ENCODE data around the gene CEMIP.

CEMIP gene

GRCh38 chr15:80783260-80783659 lies 4.1 kb downstream of the CEMIP start:
- ChIA-PET CTCF (interaction anchor here (0.6 to 3.3 kb wide), 6 partner anchors 10 to 483 kb away, joined by 4 to 17 read pairs (median 6); no protein-coding TSS in a partner anchor), POLR2A (no interaction called here)
- Histone ChIP-seq H3K9me3 (ENCODE audit: control insufficient read depth, insufficient read depth, low read depth, low read length) (no peaks in the 10 kb centered on the region), H3K36me3 (ENCODE audit: control insufficient read depth in 2 of 2, insufficient read depth in 1 of 2, low read length in 2 of 2) (no peaks in the 10 kb centered on the region), H3K4me3 (ENCODE audit: low read depth, low read length) (no peak overlapping the region), H3K27ac (ENCODE audit: extremely low read depth, low read depth, low read length) (no peak overlapping the region), H3K4me1 (ENCODE audit: control insufficient read depth, insufficient read depth, low read length) (peaks cover 13% of the 10 kb centered on the region)
- TF ChIP-seq GLIS2 (tag by site-specific recombination; IDR thresholded peaks at IDR 0.05) (no peak), ZNF175 (tag by site-specific recombination; IDR thresholded peaks at IDR 0.05) (no peak), ZNF157 (tag by site-specific recombination; IDR thresholded peaks at IDR 0.05) (no peak), TCF7L2 (IDR thresholded peaks at IDR 0.05; ENCODE audit: borderline replicate concordance, low read depth, low read length) (no peak), ZBTB11 (tag by site-specific recombination; conservative IDR thresholded peaks at IDR 0.05; ENCODE audit: low read depth) (no peak), ZNF184 (tag by site-specific recombination; IDR thresholded peaks at IDR 0.05) (no peak), KLF16 (tag by site-specific recombination; IDR thresholded peaks at IDR 0.05) (no peak), ZNF155 (tag by site-specific recombination; IDR thresholded peaks at IDR 0.05) (no peak), ZNF677 (tag by site-specific recombination; IDR thresholded peaks at IDR 0.05) (no peak), SALL2 (tag by site-specific recombination; IDR thresholded peaks at IDR 0.05; ENCODE audit: borderline replicate concordance) (no peak)

DNA sequence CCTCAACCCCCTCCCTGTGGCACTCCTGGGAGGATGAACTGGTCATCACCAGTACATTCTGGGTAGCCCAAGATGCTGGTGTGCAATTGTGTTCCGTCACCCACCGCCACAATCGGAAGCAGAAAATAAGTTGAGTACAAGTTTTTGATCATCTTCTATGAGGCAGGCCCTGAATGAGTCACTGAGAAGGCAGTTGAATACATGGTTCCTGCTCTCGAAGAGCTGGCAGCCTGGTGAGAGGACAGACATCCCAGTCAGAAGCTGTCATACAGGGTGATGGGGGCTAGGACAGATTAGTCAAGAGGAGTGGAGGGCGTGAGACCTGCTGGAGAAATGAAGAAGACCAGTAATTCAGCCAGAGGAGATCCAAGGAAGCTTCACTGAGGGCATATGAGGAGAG lies 6.2 kb downstream of the CEMIP start:
- POLR2A ChIA-PET, result no interaction called here
- H3K9me3 ChIP-seq (ENCODE audit: control insufficient read depth, insufficient read depth, low read depth, low read length), result no peaks in the 10 kb centered on the region
- no peaks in the 10 kb centered on the region for H3K36me3 ChIP-seq (ENCODE audit: control insufficient read depth in 2 of 2, insufficient read depth in 1 of 2, low read length in 2 of 2)
- peaks cover 4% of the 10 kb centered on the region for H3K4me1 ChIP-seq (ENCODE audit: control insufficient read depth, insufficient read depth, low read length)
- TF ChIP-seq ZSCAN16 (tag by site-specific recombination; IDR thresholded peaks at IDR 0.05) (no peak), ZNF140 (tag by site-specific recombination; IDR thresholded peaks at IDR 0.05) (no peak), ZBTB21 (tag by site-specific recombination; IDR thresholded peaks at IDR 0.05) (no peak), ZNF24 (tag by site-specific recombination; IDR thresholded peaks at IDR 0.05) (no peak), ZNF530 (tag by site-specific recombination; IDR thresholded peaks at IDR 0.05; ENCODE audit: low read depth) (no peak), ZSCAN23 (tag by site-specific recombination; IDR thresholded peaks at IDR 0.05) (no peak), BCL11A (tag by site-specific recombination; IDR thresholded peaks at IDR 0.05; ENCODE audit: low read depth) (no peak), ZNF664 (tag by site-specific recombination; IDR thresholded peaks at IDR 0.05) (no peak), ZNF747 (tag by site-specific recombination; IDR thresholded peaks at IDR 0.05) (no peak), HOXA7 (CRISPR knock-in tag; IDR thresholded peaks at IDR 0.05; ENCODE audit: borderline replicate concordance) (no peak)
- TF ChIP-seq, protein P1, sequence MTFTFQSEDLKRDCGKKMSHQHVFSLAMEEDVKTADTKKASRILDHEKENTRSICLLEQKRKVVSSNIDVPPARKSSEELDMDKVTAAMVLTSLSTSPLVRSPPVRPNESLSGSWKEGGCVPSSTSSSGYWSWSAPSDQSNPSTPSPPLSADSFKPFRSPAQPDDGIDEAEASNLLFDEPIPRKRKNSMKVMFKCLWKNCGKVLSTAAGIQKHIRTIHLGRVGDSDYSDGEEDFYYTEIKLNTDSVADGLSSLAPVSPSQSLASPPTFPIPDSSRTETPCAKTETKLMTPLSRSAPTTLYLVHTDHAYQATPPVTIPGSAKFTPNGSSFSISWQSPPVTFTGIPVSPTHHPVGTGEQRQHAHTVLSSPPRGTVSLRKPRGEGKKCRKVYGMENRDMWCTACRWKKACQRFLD (tag by site-specific recombination; IDR thresholded peaks at IDR 0.05), result no peak
- TF ChIP-seq, protein P2, sequence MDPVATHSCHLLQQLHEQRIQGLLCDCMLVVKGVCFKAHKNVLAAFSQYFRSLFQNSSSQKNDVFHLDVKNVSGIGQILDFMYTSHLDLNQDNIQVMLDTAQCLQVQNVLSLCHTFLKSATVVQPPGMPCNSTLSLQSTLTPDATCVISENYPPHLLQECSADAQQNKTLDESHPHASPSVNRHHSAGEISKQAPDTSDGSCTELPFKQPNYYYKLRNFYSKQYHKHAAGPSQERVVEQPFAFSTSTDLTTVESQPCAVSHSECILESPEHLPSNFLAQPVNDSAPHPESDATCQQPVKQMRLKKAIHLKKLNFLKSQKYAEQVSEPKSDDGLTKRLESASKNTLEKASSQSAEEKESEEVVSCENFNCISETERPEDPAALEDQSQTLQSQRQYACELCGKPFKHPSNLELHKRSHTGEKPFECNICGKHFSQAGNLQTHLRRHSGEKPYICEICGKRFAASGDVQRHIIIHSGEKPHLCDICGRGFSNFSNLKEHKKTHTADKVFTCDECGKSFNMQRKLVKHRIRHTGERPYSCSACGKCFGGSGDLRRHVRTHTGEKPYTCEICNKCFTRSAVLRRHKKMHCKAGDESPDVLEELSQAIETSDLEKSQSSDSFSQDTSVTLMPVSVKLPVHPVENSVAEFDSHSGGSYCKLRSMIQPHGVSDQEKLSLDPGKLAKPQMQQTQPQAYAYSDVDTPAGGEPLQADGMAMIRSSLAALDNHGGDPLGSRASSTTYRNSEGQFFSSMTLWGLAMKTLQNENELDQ (tag by site-specific recombination; IDR thresholded peaks at IDR 0.05; ENCODE audit: low read depth), result no peak
- TF ChIP-seq, protein P3, sequence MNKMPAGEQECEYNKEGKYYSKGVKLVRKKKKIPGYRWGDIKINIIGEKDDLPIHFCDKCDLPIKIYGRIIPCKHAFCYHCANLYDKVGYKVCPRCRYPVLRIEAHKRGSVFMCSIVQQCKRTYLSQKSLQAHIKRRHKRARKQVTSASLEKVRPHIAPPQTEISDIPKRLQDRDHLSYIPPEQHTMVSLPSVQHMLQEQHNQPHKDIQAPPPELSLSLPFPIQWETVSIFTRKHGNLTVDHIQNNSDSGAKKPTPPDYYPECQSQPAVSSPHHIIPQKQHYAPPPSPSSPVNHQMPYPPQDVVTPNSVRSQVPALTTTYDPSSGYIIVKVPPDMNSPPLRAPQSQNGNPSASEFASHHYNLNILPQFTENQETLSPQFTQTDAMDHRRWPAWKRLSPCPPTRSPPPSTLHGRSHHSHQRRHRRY (tag by site-specific recombination; IDR thresholded peaks at IDR 0.05), result no peak
- H3K4me3 ChIP-seq (ENCODE audit: low read depth, low read length), result no peak overlapping the region
- CTCF ChIA-PET, result interaction anchor here (0.6 to 2.8 kb wide), 9 partner anchors 8 to 481 kb away, joined by 3 to 16 read pairs (median 4); no protein-coding TSS in a partner anchor
- H3K27ac ChIP-seq (ENCODE audit: extremely low read depth, low read depth, low read length), result no peak overlapping the region

Measured in HEK293 (cell line).